Ectodermal cell (in vitro differentiated cells): ENCODE results near the gene PCIF1.
"Not testable (repeated sequence)": the region's sequence is repeated elsewhere in the genome, so short reads cannot be mapped to it uniquely, and the experiment has no call there.

Experiments used
- H3K27ac ChIP-seq: 2 replicates; pipeline ENCODE4 v1.7.0; 2013; ENCODE audit warnings: mild to moderate bottlenecking, low read depth, low read length; ENCODE audit not compliant: insufficient read depth, poor library complexity, severe bottlenecking
- H3K27me3 ChIP-seq: 2 replicates; pipeline ENCODE4 v1.7.0; 2013; ENCODE audit warnings: mild to moderate bottlenecking, low read length; ENCODE audit not compliant: insufficient read depth, control insufficient read depth, poor library complexity, severe bottlenecking
- H3K36me3 ChIP-seq: one replicate; pipeline ENCODE4 v1.7.0; 2013; ENCODE audit warnings: low read length; ENCODE audit not compliant: control insufficient read depth, insufficient read depth
- H3K4me1 ChIP-seq: one replicate; pipeline ENCODE4 v1.7.0; 2013; ENCODE audit warnings: low read length; ENCODE audit not compliant: control insufficient read depth, insufficient read depth
- H3K4me3 ChIP-seq: 2 replicates; pipeline ENCODE4 v1.7.0; 2013; ENCODE audit warnings: low read depth, low read length, control low read depth; ENCODE audit not compliant: insufficient read depth
- H3K9me3 ChIP-seq: 2 replicates; pipeline ENCODE4 v1.7.0; 2013; ENCODE audit warnings: mild to moderate bottlenecking, low read length, moderate library complexity; ENCODE audit not compliant: control insufficient read depth
- WGBS, 2 experiments: methylation state at CpG; one replicate each; pipeline ENCODE4 v1.1.7; 2013; ENCODE audit warnings: missing lambda C conversion rate in 2 of 2; 5-methylcytosine and 5-hydroxymethylcytosine counted together

PCIF1 gene

DNA sequence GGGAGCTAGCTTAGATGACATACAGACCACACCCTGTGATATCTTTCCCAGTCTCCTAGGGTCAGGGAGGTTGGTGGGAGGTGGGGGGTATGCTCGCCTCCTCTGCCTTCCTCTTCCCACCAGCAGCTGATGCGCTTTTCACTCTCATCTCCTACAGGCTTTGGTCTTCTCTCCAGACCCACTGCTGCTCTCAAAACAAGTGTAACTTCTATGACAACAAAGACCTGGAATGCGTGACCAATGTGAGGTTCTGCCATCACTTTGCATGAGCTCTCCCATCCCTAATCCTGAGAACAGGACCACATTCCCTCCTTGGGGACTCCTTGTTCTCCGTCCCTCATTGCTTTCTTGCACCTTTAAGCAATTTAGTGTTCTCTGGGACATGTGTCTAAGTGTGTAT is 40.7 kb upstream of the PCIF1 start:
- Histone ChIP-seq H3K36me3 (no peaks in the 10 kb centered on the region), H3K27me3 (peaks cover 14% of the 10 kb centered on the region), H3K4me3 (no peak overlapping the region), H3K4me1 (peaks cover 20% of the 10 kb centered on the region), H3K9me3 (no peaks in the 10 kb centered on the region), H3K27ac (peak overlapping the region; percentile 72)
- 67 to 68% methylated on average over 4 of the region's 4 CpGs for WGBS, 2 experiments

DNA sequence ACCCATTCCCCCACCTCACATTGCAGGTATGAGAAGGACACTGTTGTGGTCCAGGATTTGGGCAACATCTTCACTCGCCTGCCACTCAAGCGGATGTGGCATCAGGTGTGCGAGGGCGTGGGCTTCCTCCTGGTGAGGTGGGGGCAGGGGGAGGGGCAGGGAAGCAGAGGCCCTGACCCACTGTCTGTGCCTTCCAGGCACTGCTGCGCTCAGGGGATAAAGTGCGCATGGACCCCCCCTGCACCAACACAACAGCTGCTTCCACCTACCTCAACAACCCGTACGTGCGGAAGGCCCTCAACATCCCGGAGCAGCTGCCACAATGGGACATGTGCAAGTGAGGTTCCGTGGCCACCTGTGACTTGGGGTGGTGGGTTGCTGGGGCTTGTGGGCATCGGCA is 39.7 kb upstream of the PCIF1 start:
- H3K4me1 ChIP-seq = peaks cover 20% of the 10 kb centered on the region
- H3K36me3 ChIP-seq = no peaks in the 10 kb centered on the region
- H3K9me3 ChIP-seq = no peaks in the 10 kb centered on the region
- no peak overlapping the region for H3K27ac ChIP-seq
- WGBS, 2 experiments = 95 to 98% methylated on average over 12 of the region's 12 CpGs
- H3K27me3 ChIP-seq = peaks cover 13% of the 10 kb centered on the region
- no peak overlapping the region for H3K4me3 ChIP-seq

DNA sequence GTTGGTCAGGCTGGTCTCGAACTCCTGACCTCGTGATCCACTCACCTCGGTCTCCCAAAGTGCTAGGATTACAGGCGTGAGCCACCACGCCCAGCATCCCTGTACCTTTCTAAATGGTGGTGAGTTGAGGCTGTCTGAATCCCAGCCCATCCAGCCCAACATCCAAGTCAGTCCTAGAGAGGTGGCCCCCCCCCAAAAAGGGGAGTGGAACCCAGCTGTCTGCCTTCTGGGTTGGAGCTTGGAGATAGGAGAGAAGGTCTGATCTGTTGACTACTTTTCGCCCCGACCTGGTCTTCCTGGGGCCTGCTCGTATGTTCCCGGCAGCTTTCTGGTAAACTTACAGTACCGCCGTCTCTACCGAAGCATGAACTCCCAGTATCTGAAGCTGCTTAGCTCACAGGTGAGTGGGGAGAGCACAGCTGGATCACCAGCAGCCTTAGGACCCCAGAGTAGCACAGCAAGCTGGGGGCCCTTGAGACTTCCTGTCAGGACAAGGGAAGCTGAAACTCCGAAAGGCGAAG is 37.8 kb upstream of the PCIF1 start:
- H3K36me3 ChIP-seq = peaks cover 14% of the 10 kb centered on the region

DNA sequence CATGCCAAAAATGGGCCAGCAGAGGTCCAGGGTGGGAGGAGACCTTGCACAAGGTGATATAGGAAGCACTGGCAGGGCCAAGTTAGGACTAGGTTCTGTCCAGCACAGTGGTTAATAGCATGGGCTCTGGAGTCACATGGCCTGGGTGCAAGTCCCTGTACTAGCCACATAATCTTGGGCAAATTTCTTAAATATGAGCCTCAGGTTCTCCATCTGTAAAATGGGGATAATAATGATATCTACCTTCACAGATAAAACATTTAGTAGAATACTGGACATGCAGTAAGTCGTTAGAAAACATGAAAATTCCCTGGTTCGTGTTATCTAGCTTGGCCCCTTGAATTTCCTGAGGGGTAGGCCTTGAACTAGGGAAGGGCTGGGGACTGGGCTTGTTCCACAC is 37.2 kb upstream of the PCIF1 start:
- 84 to 95% methylated on average over 2 of the region's 2 CpGs for WGBS, 2 experiments
- Histone ChIP-seq H3K9me3 (no peaks in the 10 kb centered on the region), H3K4me3 (no peak overlapping the region), H3K27me3 (no peaks in the 10 kb centered on the region), H3K4me1 (peaks cover 11% of the 10 kb centered on the region), H3K27ac (no peak overlapping the region), H3K36me3 (peaks cover 19% of the 10 kb centered on the region)

More for the DNA sequence above, 37.8 kb upstream of the PCIF1 start:
- Histone ChIP-seq H3K27me3 (no peaks in the 10 kb centered on the region), H3K9me3 (no peaks in the 10 kb centered on the region), H3K27ac (no peak overlapping the region), H3K4me3 (no peak overlapping the region), H3K4me1 (peaks cover 13% of the 10 kb centered on the region)
- WGBS, 2 experiments = 96 to 98% methylated on average over 14 of the region's 14 CpGs

DNA sequence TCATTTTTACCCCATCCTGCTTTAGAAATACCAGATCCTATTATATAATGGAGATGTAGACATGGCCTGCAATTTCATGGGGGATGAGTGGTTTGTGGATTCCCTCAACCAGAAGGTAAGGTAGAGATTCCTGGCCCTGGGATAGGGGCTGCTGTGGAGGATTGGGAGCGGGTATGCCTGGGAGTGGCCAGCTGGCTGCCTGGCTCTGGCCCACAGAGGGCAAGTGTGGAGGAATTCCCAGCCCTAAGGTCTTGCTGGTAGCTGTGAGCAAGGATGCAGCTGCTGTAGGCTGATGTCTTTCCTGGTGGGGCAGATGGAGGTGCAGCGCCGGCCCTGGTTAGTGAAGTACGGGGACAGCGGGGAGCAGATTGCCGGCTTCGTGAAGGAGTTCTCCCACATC is 36.8 kb upstream of the PCIF1 start:
- Histone ChIP-seq H3K4me1 (peaks cover 11% of the 10 kb centered on the region), H3K27ac (no peak overlapping the region), H3K4me3 (no peak overlapping the region), H3K36me3 (peaks cover 23% of the 10 kb centered on the region), H3K9me3 (no peaks in the 10 kb centered on the region), H3K27me3 (no peaks in the 10 kb centered on the region)
- WGBS, 2 experiments = 95 to 98% methylated on average over 7 of the region's 7 CpGs

DNA sequence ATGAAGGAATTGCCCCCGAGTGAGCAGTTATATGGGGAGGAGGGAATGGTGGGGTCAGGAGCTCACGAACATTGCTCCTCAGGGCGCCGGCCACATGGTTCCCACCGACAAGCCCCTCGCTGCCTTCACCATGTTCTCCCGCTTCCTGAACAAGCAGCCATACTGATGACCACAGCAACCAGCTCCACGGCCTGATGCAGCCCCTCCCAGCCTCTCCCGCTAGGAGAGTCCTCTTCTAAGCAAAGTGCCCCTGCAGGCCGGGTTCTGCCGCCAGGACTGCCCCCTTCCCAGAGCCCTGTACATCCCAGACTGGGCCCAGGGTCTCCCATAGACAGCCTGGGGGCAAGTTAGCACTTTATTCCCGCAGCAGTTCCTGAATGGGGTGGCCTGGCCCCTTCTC is 36.2 kb upstream of the PCIF1 start:
- H3K36me3 ChIP-seq = peaks cover 23% of the 10 kb centered on the region
- H3K9me3 ChIP-seq = no peaks in the 10 kb centered on the region
- H3K27ac ChIP-seq = no peak overlapping the region
- WGBS, 2 experiments = 90% methylated on average over 12 of the region's 12 CpGs
- H3K4me3 ChIP-seq = no peak overlapping the region
- peaks cover 11% of the 10 kb centered on the region for H3K4me1 ChIP-seq
- H3K27me3 ChIP-seq = no peaks in the 10 kb centered on the region

DNA sequence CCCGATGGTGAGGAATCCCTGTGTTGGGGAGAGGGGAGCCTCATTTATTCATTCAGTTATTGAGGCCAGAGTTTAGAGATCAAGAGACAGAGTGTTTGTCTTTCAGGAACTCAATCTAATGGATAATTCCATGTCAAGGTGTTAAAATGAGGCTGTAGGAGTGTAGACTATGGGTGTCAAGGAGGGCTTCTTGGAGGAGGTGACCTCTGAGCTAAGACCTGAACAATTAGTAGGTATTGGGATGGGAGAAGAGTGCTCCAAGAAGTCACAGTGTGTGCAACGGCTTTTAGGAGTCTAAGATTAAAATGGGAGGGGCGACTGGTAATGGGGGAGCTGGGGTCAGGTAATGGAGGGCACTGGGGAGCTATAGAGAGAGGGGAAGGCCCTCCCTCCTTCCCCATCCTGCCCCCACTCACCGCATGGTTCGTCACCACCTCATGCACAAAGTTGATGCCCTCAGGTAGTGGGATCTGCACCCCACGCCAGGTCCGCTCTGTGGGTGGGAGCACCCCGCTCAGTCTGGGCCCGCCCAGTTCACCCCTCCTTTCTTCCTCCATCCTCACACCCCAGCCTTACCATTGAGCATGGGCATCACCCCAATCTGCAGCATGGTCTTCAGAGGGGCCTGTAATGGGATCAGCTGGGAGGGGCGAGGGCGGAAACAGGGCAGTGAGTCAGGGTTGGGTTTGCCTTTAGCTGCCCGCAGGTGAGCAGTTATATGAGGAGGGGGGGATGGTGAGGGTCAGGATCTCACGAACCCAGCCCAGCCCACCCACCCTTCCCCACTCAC is 35.2 kb upstream of the PCIF1 start:
- H3K4me1 ChIP-seq = peaks cover 2% of the 10 kb centered on the region
- H3K4me3 ChIP-seq = no peak overlapping the region
- H3K9me3 ChIP-seq = no peaks in the 10 kb centered on the region
- no peak overlapping the region for H3K27ac ChIP-seq
- 94 to 96% methylated on average over 11 to 13 of the region's 13 CpGs for WGBS, 2 experiments
- H3K27me3 ChIP-seq = no peaks in the 10 kb centered on the region
- peaks cover 23% of the 10 kb centered on the region for H3K36me3 ChIP-seq

DNA sequence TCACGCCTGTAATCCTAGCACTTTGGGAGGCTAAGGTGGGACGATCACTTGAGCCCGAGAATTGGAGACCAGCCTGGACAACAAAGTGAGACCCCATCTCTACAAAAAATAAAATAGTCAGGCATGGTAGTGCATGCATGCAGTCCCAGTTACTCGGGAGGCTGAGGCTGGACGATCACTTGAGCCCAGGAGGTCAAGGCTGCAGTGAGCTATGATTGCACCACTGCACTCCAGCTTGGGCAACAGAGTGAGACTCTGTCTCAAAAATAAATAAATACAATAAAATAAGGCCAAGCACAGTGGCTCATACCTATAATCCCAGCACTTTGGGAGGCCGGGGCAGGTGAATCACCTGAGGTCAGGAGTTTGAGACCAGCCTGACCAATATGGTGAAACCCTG is 33.2 kb upstream of the PCIF1 start:
- H3K36me3 ChIP-seq = peaks cover 44% of the 10 kb centered on the region
- H3K4me1 ChIP-seq, H3K27me3 ChIP-seq, H3K4me3 ChIP-seq, H3K9me3 ChIP-seq, H3K27ac ChIP-seq: not testable (repeated sequence)
- WGBS, 2 experiments = 94 to 96% methylated on average over 6 of the region's 6 CpGs

DNA sequence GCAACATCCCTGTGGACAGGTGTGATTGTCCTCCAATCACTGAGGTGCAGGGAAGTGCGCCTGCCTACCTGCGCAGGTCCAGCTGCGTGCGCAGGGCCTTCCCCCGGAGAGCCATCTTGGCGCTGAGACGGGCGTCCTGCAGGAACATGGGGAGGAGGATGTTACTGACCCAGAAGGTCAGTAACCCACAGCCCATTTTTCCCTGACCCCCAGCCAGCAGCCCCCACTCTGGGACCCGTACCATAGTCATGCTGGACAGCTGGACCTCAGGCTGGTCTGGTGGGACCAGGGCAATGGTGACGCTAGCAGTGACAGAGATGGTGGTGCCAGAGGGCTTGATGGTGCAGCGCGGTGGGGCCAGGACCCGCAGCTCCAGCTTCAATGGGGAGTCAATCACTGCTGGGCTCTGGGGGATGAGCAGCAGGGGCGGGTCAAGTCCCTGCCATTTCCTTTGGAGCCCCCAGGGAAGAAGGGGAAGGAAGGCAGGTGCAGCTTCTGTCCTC is 32.2 kb upstream of the PCIF1 start:
- Histone ChIP-seq H3K27ac (no peak overlapping the region), H3K9me3 (no peaks in the 10 kb centered on the region), H3K4me3 (no peak overlapping the region), H3K4me1 (no peaks in the 10 kb centered on the region), H3K27me3 (no peaks in the 10 kb centered on the region), H3K36me3 (peaks cover 46% of the 10 kb centered on the region)
- 96% methylated on average over 14 of the region's 14 CpGs for WGBS, 2 experiments

DNA sequence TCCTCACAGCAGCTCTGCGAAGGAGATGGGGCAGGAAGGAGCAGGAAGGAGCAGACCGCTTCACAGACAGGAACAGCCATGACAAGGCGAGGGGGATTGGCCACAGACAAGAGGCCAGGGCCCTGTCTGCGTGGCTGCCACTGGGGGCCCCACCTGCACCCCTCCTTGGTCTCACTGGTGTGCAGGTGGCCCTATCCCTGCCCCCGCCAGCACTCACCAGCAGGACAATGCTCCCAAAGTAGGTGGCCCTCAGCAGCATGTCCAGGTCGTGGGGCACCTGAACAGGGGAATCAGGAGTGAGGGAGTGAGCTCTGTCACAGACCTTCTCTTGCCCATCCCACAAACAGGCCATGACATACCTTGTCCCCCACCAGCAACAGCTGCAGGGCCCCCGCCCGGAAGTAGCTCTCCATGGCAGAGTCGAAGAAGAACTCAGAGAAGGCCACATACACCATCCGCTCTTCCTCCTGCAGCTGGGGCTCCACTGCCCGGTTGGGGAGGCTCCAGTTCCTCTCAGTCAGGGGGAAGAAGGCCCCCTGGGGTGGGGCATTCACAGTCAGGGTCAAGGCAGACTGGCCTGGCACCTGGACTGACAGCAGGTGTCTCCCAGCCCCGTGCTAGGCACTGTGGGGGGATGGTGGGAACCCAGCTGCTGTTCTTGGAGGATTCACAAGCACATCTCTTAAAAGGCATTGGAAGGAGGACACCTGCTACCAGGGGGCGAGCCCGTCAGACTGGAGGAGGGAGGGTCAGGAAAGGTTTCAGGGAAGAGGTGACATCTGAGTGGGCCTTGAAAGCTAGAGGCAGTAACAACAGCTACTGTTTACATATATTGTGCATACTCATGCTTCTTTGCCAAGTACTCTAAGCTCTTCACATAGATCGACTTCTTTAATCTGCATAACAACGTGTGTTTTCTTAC is 29.6 kb upstream of the PCIF1 start:
- Histone ChIP-seq H3K9me3 (no peaks in the 10 kb centered on the region), H3K4me3 (no peak overlapping the region), H3K27ac (no peak overlapping the region), H3K4me1 (peaks cover 2% of the 10 kb centered on the region), H3K36me3 (peaks cover 62% of the 10 kb centered on the region), H3K27me3 (no peaks in the 10 kb centered on the region)
- WGBS, 2 experiments = 91 to 93% methylated on average over 16 of the region's 16 CpGs
